ENCODE data around the gene ABCA5. TPM values are rescaled to one million over a fixed set of nuclear protein-coding genes. Genes with fewer than 3 reads are reported as not detected.

ABCA5 gene
- total RNA-seq, 1 donor from 2014 or later: 14.6 TPM

GRCh38 chr17:69336996-69337395 lies 10.1 kb upstream of the ABCA5 start:
- DNase-seq (ENCODE audit: extremely low spot score, unreplicated experiment): no peak
- Mint-ChIP-seq H3K4me3 (no peak overlapping the region), H3K9me3 (no peaks in the 10 kb centered on the region), H3K27me3 (no peaks in the 10 kb centered on the region), H3K36me3 (no peaks in the 10 kb centered on the region), H3K27ac (no peak overlapping the region), H3K4me1 (ENCODE audit: unreplicated experiment) (peaks cover 6% of the 10 kb centered on the region)
- TF ChIP-seq, protein P1, sequence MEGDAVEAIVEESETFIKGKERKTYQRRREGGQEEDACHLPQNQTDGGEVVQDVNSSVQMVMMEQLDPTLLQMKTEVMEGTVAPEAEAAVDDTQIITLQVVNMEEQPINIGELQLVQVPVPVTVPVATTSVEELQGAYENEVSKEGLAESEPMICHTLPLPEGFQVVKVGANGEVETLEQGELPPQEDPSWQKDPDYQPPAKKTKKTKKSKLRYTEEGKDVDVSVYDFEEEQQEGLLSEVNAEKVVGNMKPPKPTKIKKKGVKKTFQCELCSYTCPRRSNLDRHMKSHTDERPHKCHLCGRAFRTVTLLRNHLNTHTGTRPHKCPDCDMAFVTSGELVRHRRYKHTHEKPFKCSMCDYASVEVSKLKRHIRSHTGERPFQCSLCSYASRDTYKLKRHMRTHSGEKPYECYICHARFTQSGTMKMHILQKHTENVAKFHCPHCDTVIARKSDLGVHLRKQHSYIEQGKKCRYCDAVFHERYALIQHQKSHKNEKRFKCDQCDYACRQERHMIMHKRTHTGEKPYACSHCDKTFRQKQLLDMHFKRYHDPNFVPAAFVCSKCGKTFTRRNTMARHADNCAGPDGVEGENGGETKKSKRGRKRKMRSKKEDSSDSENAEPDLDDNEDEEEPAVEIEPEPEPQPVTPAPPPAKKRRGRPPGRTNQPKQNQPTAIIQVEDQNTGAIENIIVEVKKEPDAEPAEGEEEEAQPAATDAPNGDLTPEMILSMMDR (conservative IDR thresholded peaks at IDR 0.05): no peak

GRCh38 chr17:69336580-69336979 lies 9.6 kb upstream of the ABCA5 start:
- Mint-ChIP-seq H3K36me3 (no peaks in the 10 kb centered on the region), H3K9me3 (no peaks in the 10 kb centered on the region), H3K27ac (no peak overlapping the region), H3K27me3 (no peaks in the 10 kb centered on the region), H3K4me3 (no peak overlapping the region), H3K4me1 (ENCODE audit: unreplicated experiment) (peaks cover 6% of the 10 kb centered on the region)
- TF ChIP-seq, protein P1 (conservative IDR thresholded peaks at IDR 0.05): no peak
- DNase-seq (ENCODE audit: extremely low spot score, unreplicated experiment): no peak

GRCh38 chr17:69335058-69335457 lies 8.1 kb upstream of the ABCA5 start:
- no peak for DNase-seq (ENCODE audit: extremely low spot score, unreplicated experiment)
- Mint-ChIP-seq H3K27ac (no peak overlapping the region), H3K36me3 (no peaks in the 10 kb centered on the region), H3K4me1 (ENCODE audit: unreplicated experiment) (peaks cover 5% of the 10 kb centered on the region), H3K9me3 (no peaks in the 10 kb centered on the region), H3K27me3 (no peaks in the 10 kb centered on the region), H3K4me3 (no peak overlapping the region)
- TF ChIP-seq, protein P1 (conservative IDR thresholded peaks at IDR 0.05): peak; percentile 63

DNA sequence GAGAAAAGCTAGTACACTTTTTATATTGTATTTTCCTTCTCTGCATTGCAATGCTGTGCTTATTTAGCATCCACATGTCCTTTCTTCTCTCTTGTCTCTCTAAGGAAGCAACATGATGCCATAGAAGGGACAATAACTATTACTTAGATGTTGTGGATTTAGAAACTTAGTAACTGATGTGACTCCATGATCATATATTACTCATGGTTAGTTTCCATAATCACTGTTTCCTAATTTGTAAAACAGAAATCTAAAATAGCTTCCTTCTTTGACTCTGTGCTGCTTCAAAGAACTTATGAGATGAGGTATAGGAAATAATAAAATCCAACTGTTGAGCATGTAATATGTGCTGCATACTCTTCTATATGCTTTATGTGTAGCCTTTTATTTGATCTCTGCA lies 6.6 kb upstream of the ABCA5 start:
- Mint-ChIP-seq H3K36me3 (no peaks in the 10 kb centered on the region), H3K27ac (no peak overlapping the region), H3K4me3 (no peak overlapping the region), H3K4me1 (ENCODE audit: unreplicated experiment) (no peaks in the 10 kb centered on the region), H3K27me3 (no peaks in the 10 kb centered on the region), H3K9me3 (no peaks in the 10 kb centered on the region)
- TF ChIP-seq, protein P1 (conservative IDR thresholded peaks at IDR 0.05): no peak
- no peak for DNase-seq (ENCODE audit: extremely low spot score, unreplicated experiment)

DNA sequence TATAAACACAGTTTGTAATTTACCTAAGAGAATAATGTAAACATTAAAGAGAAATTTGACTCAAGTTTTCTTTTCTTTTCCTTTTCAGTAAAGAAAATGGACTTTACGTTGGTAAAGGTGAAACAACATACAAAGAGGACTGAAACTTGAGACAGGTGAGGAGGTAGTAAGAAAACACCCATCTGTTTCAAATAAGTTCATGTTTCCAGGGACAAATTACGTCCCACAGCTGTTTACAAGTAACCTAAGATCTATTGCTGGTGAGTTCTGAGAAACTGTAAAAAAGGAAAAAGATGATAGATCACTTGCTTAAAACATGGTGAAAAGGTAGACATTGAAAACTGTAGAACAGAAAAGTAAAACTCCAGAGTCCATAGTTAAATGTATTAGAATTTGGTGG lies 4.8 kb upstream of the ABCA5 start:
- no peak overlapping the region for H3K27ac Mint-ChIP-seq
- no peaks in the 10 kb centered on the region for H3K27me3 Mint-ChIP-seq
- H3K4me3 Mint-ChIP-seq: no peak overlapping the region
- H3K4me1 Mint-ChIP-seq (ENCODE audit: unreplicated experiment): peaks cover 7% of the 10 kb centered on the region
- DNase-seq (ENCODE audit: extremely low spot score, unreplicated experiment): no peak
- no peaks in the 10 kb centered on the region for H3K36me3 Mint-ChIP-seq
- TF ChIP-seq, protein P1 (conservative IDR thresholded peaks at IDR 0.05): no peak
- H3K9me3 Mint-ChIP-seq: no peaks in the 10 kb centered on the region

Measured in type B pancreatic cell (in vitro differentiated cells).